Dermis microvascular lymphatic vessel endothelial cell (primary cell): ENCODE results near the gene BLOC1S2. TPM values are rescaled to one million over a fixed set of nuclear protein-coding genes. Genes with fewer than 3 reads are reported as not detected.
"Not testable (repeated sequence)": the region's sequence is repeated elsewhere in the genome, so short reads cannot be mapped to it uniquely, and the experiment has no call there.

Source experiments
- DNase-seq, 2 donors: peaks; one replicate each; pipeline versions ENCODE4 v3.0.0 to v3.0.0-alpha.2; 2010; ENCODE audit warnings: low read depth in 2 of 2
- total RNA-seq: library from RNA; depleted of rRNA; stranded (reverse); fragments of >200 nt; gene quantifications from 2 replicates; pipeline ENCODE4 v1.2.1, GENCODE V29; 2014

The BLOC1S2 gene
- total RNA-seq, 1 donor from 2014 or later: 45.6 TPM

GRCh38 chr10:100291356-100291755 lies 4.9 kb upstream of the BLOC1S2 start:
- no peak for DNase-seq

GRCh38 chr10:100289641-100290040 lies 3.2 kb upstream of the BLOC1S2 start:
- DNase-seq: no peak

GRCh38 chr10:100288196-100288595 lies 1.7 kb upstream of the BLOC1S2 start:
- no peak for DNase-seq

- DNase-seq: no peak
Measured at GRCh38 chr10:100287756-100288155, 1.3 kb upstream of the BLOC1S2 start.

GRCh38 chr10:100285326-100285725 lies 1.2 kb downstream of the BLOC1S2 start:
- DNase-seq: not testable (repeated sequence)

GRCh38 chr10:100282907-100283306 lies 3.6 kb downstream of the BLOC1S2 start:
- no peak for DNase-seq

- not testable (repeated sequence) for DNase-seq
Measured at GRCh38 chr10:100276971-100277370, 9.5 kb downstream of the BLOC1S2 start.

GRCh38 chr10:100267239-100268104 lies 19.0 kb downstream of the BLOC1S2 start, which contains the start of gene CWF19L1:
Gene CWF19L1, minus strand, starts transcription at chr10:100267638. Its CDS starts 45 bp downstream, at chr10:100267593.
- peak; percentile 71 to 90 for DNase-seq

- no peak for DNase-seq
Measured at GRCh38 chr10:100265821-100266485, 20.5 kb downstream of the BLOC1S2 start.

- DNase-seq: no peak
Measured at GRCh38 chr10:100254191-100254590, 32.3 kb downstream of the BLOC1S2 start.

- no peak for DNase-seq
Measured at GRCh38 chr10:100253041-100253440, 33.4 kb downstream of the BLOC1S2 start.

GRCh38 chr10:100248820-100249219 lies 37.7 kb downstream of the BLOC1S2 start:
- no peak for DNase-seq

- no peak for DNase-seq
Measured at GRCh38 chr10:100245484-100246220, 40.8 kb downstream of the BLOC1S2 start.

GRCh38 chr10:100239851-100240250 lies 46.6 kb downstream of the BLOC1S2 start:
- no peak for DNase-seq

- no peak for DNase-seq
Measured at GRCh38 chr10:100238429-100238828, 48.1 kb downstream of the BLOC1S2 start.

- no peak for DNase-seq
Measured at GRCh38 chr10:100232101-100232500, 54.4 kb downstream of the BLOC1S2 start.

- DNase-seq: no peak
Measured at GRCh38 chr10:100229819-100230422, 56.6 kb downstream of the BLOC1S2 start.

GRCh38 chr10:100223879-100224278 lies 62.6 kb downstream of the BLOC1S2 start:
- no peak for DNase-seq
